K562 (cell line): ENCODE measurements around the gene DENND4C. TPM values are rescaled to one million over a fixed set of nuclear protein-coding genes. Genes with fewer than 3 reads are reported as not detected.

Source experiments
- ATAC-seq: fragments of 200-7000 bp; cut with Tn5 transposase; 3 replicates; pipeline ENCODE4 v1.9.1; 2020; ENCODE audit warnings: moderate library complexity
- BruUV-seq: library from RNA; stranded (reverse); fragments of 400-500 nt; replicated peaks from 2 replicates; lab custom pipeline; 2021; lab: Mats Ljungman, UMichigan
- CTCF ChIA-PET: fragments of 300-600 bp; formaldehyde crosslinking; extraction: SDS; loops from one replicate; lab custom pipeline; 2021; ENCODE audit warnings: low intra/inter-chr PET ratio; lab: Yijun Ruan, JAX
- POLR2A ChIA-PET: fragments of 300-600, 350-650 bp; sonication (Branson Sonifier 250); formaldehyde crosslinking; extraction: SDS; loops from one replicate; lab custom pipeline; 2021; ENCODE audit warnings: antibody characterized with exemption, inconsistent platforms; lab: Yijun Ruan, JAX
- DNase-seq, 4 experiments: peaks; one replicate each; pipeline versions ENCODE4 v3.0.0 to v3.0.0-alpha.2; 2011 to 2018; ENCODE audit warnings: low spot score in 3 of 4, mixed read lengths in 3 of 4; ENCODE audit errors: extremely low read depth in 1 of 4
- FAIRE-seq: peaks from 2 replicates; lab custom pipeline; 2011; peaks lifted over from hg19 to GRCh38; lab: Jason Lieb, UNC
- H2AFZ ChIP-seq: 2 replicates; pipeline ENCODE4 v1.6.0; 2011; ENCODE audit warnings: low read depth, low read length, control low read depth, inconsistent platforms
- H3K27ac ChIP-seq: fragments of 200-600 bp; 3 replicates; pipeline ENCODE4 v1.8.0; 2011; ENCODE audit warnings: low read depth, mild to moderate bottlenecking, control low read depth, inconsistent platforms, low read length, moderate library complexity, mixed read lengths; ENCODE audit errors: extremely low read depth
- H3K27me3 ChIP-seq, 2 experiments: fragments of 300-600 bp in 1 of 2; 2 replicates in 1 of 2; 3 replicates in 1 of 2; pipeline versions ENCODE4 v1.6.0 to v1.8.0; 2011; ENCODE audit warnings: inconsistent platforms in 2 of 2, low read length in 2 of 2, mild to moderate bottlenecking in 1 of 2, mixed read lengths in 1 of 2, moderate library complexity in 1 of 2; ENCODE audit not compliant: control insufficient read depth in 2 of 2, insufficient read depth in 2 of 2
- H3K36me3 ChIP-seq: fragments of 300-600 bp; 3 replicates; pipeline ENCODE4 v1.8.0; 2011; ENCODE audit warnings: mild to moderate bottlenecking, low read length, inconsistent platforms; ENCODE audit not compliant: control insufficient read depth, insufficient read depth
- H3K4me1 ChIP-seq, 2 experiments: fragments of 200-600 bp in 1 of 2; replicated peaks in 1 of 2; 2 replicates in 1 of 2; 3 replicates in 1 of 2; pipeline versions ENCODE4 v1.5.1 to v1.8.0; 2011; ENCODE audit warnings: inconsistent platforms in 2 of 2, low read length in 2 of 2, mild to moderate bottlenecking in 1 of 2, mixed read lengths in 1 of 2, moderate library complexity in 1 of 2; ENCODE audit not compliant: control insufficient read depth in 2 of 2, insufficient read depth in 2 of 2
- H3K4me2 ChIP-seq: 2 replicates; pipeline ENCODE4 v1.6.1; 2011; ENCODE audit warnings: low read length, control low read depth, inconsistent platforms, mixed read lengths; ENCODE audit not compliant: insufficient read depth
- H3K4me3 ChIP-seq: fragments of 200-600 bp; sonication (generic), shearing (Covaris generic); 2 replicates; pipeline ENCODE4 v1.5.1; 2016; ENCODE audit warnings: control low read depth, inconsistent platforms
- H3K79me2 ChIP-seq: fragments of 200-600 bp; 3 replicates; pipeline ENCODE4 v1.8.0; 2011; ENCODE audit warnings: low read length, inconsistent platforms; ENCODE audit not compliant: control insufficient read depth, insufficient read depth
- H3K9ac ChIP-seq, 2 experiments: 2 replicates each; pipeline versions ENCODE4 v1.6.0 to v1.6.1; 2011; ENCODE audit warnings: low read depth in 2 of 2, low read length in 2 of 2, control low read depth in 1 of 2, inconsistent platforms in 1 of 2, mild to moderate bottlenecking in 1 of 2, mixed read lengths in 1 of 2; ENCODE audit not compliant: insufficient read depth in 1 of 2
- H3K9me1 ChIP-seq: one replicate; pipeline ENCODE4 v1.6.0; 2011; ENCODE audit warnings: inconsistent platforms, mild to moderate bottlenecking, low read length, moderate library complexity; ENCODE audit not compliant: control insufficient read depth, insufficient read depth
- H3K9me3 ChIP-seq: replicated peaks from 2 replicates; pipeline ENCODE4 v1.5.1; 2011; ENCODE audit warnings: low read depth, low read length, inconsistent platforms; ENCODE audit not compliant: control insufficient read depth, insufficient read depth
- H4K20me1 ChIP-seq: replicated peaks from 2 replicates; pipeline ENCODE4 v1.6.1; 2011; ENCODE audit warnings: low read length, inconsistent platforms, mixed read lengths; ENCODE audit not compliant: control insufficient read depth, insufficient read depth
- BDP1 ChIP-seq: IDR thresholded peaks from 3 replicates; pipeline ENCODE4 v1.6.1; 2011; ENCODE audit not compliant: insufficient read length, insufficient read depth
- CXXC5 ChIP-seq: fragments of 250-450 bp; sonication (Bioruptor Pico); IDR thresholded peaks from 2 replicates; pipeline ENCODE4 v1.8.0; 2022; ENCODE audit warnings: inconsistent platforms, mild to moderate bottlenecking, moderate library complexity
- DACH1 ChIP-seq: fragments of 450-650 bp; IDR thresholded peaks from 2 replicates; pipeline ENCODE4 v1.6.1; 2018; ENCODE audit not compliant: partially characterized antibody
- E2F6 ChIP-seq, 2 experiments: IDR thresholded peaks; 2 replicates each; pipeline ENCODE4 v1.6.1; 2011; ENCODE audit warnings: borderline replicate concordance in 1 of 2, control low read depth in 1 of 2, low read depth in 1 of 2, low read length in 1 of 2, mild to moderate bottlenecking in 1 of 2, mixed read lengths in 1 of 2, moderate library complexity in 1 of 2; ENCODE audit not compliant: insufficient read depth in 1 of 2, insufficient read length in 1 of 2, poor library complexity in 1 of 2, severe bottlenecking in 1 of 2; ENCODE audit errors: extremely low read depth in 1 of 2
- IRF1 ChIP-seq: sonication (generic); formaldehyde crosslinking; IDR thresholded peaks from 2 replicates; pipeline ENCODE4 v1.8.0; 2022; ENCODE audit warnings: missing genetic modification reagents, mild to moderate bottlenecking, borderline replicate concordance
- MTF1 ChIP-seq: fragments of 250-450 bp; sonication (Bioruptor Pico); IDR thresholded peaks from 2 replicates; pipeline ENCODE4 v1.9.0; 2021; ENCODE audit warnings: moderate library complexity, mild to moderate bottlenecking, inconsistent platforms, borderline replicate concordance
- PTBP1 ChIP-seq: fragments of 200-400 bp; formaldehyde crosslinking; IDR thresholded peaks from 2 replicates; pipeline ENCODE4 v1.6.1; 2017; ENCODE audit warnings: low read depth, low read length
- SFPQ ChIP-seq: fragments of 200-400 bp; formaldehyde crosslinking; IDR thresholded peaks from 2 replicates; pipeline ENCODE4 v1.6.1; 2017; ENCODE audit warnings: mild to moderate bottlenecking, low read depth, low read length, moderate library complexity
- SMARCB1 ChIP-seq: IDR thresholded peaks from 2 replicates; pipeline ENCODE4 v1.6.1; 2011; ENCODE audit warnings: improper control_type of control experiment, low read depth; ENCODE audit not compliant: insufficient read length
- SPI1 ChIP-seq: IDR thresholded peaks from 2 replicates; pipeline ENCODE4 v1.6.1; 2011; ENCODE audit warnings: low read depth, low read length, control low read depth, borderline replicate concordance
- TAL1 ChIP-seq: fragments of 450-650 bp; IDR thresholded peaks from 2 replicates; pipeline ENCODE4 v1.6.1; 2016; ENCODE audit warnings: mild to moderate bottlenecking
- TOE1 ChIP-seq, 2 experiments: fragments of 450-650 bp in 1 of 2; sonication (generic) in 1 of 2; formaldehyde crosslinking in 1 of 2; IDR thresholded peaks; 2 replicates each; pipeline versions ENCODE4 v1.7.1 to v1.8.0; 2016 to 2022; ENCODE audit warnings: borderline replicate concordance in 2 of 2, mild to moderate bottlenecking in 2 of 2, antibody characterized with exemption in 1 of 2, inconsistent platforms in 1 of 2, low read depth in 1 of 2, missing genetic modification reagents in 1 of 2, moderate library complexity in 1 of 2
- ZC3H4 ChIP-seq: sonication (generic); formaldehyde crosslinking; IDR thresholded peaks from 2 replicates; pipeline ENCODE4 v1.9.0; 2021; ENCODE audit warnings: missing genetic modification reagents, borderline replicate concordance
- ZNF140 ChIP-seq: fragments of 250-450 bp; sonication (Bioruptor Pico); IDR thresholded peaks from 2 replicates; pipeline ENCODE4 v1.8.0; 2021; ENCODE audit warnings: moderate library complexity, mild to moderate bottlenecking, inconsistent platforms
- ZNF24 ChIP-seq: fragments of 450-650 bp; IDR thresholded peaks from 2 replicates; pipeline ENCODE4 v1.6.1; 2016
- ZNF445 ChIP-seq: fragments of 250-450 bp; sonication (Bioruptor Pico); IDR thresholded peaks from 2 replicates; pipeline ENCODE4 v1.4.0; 2020; ENCODE audit warnings: low read depth, mild to moderate bottlenecking, moderate library complexity
- WGBS: fragments of 100-300 bp; shearing (Covaris generic); methylation state at CpG from one replicate; pipeline ENCODE4 v1.1.6; 2016; ENCODE audit warnings: low coverage, mixed read lengths; ENCODE audit not compliant: insufficient coverage; ENCODE audit errors: missing lambda C conversion rate; 5-methylcytosine and 5-hydroxymethylcytosine counted together
- in situ Hi-C: fragments of 300-500 bp; cut with MboI; formaldehyde crosslinking; loops from 4 replicates; pipeline ENCODE4 v1.15.0; 2018; ENCODE audit warnings: inconsistent platforms, mixed read lengths
- intact Hi-C: fragments of 100-400 bp; cut with micrococcal nuclease; formaldehyde crosslinking; loops from 2 replicates; pipeline ENCODE4 v1.14.2; 2022
- polyA plus RNA-seq, 8 experiments: library from polyadenylated mRNA; depleted of rRNA in 4 of 8; stranded (reverse) in 5 of 8; unstranded in 3 of 8; fragments of >200 nt; fragmentation: Nextera tagmentation in 2 of 8; fragmentation: Illumina TruSeq in 1 of 8; extraction: Ambion mirVana in 2 of 8; extraction: Trizol in 1 of 8; gene quantifications; 2 replicates each; pipeline versions ENCODE4 v1.2.1 to v1.2.3, GENCODE V29; 2011 to 2014; ENCODE audit warnings: inconsistent platforms in 1 of 8, missing spikeins in 1 of 8
- total RNA-seq, 7 experiments: library from RNA; depleted of rRNA in 6 of 7; stranded (reverse); fragments of >200 nt in 6 of 7; fragmentation: Illumina TruSeq in 2 of 7; extraction: Trizol in 2 of 7; gene quantifications; 2 replicates each; pipeline versions ENCODE4 v1.2.1 to v1.2.3, GENCODE V29; 2011 to 2021; ENCODE audit warnings: low replicate concordance in 1 of 7

Gene DENND4C
- total and polyA plus RNA-seq, 9 of the 15 experiments (the other 6 are each of a cell fraction or from before 2014, with no cell fraction given) = 4.8 to 31.8 (median 13.9) TPM

GRCh38 chr9:19409401-19410194 lies 179.1 kb downstream of the DENND4C start (continued):
- TF ChIP-seq SPI1 = peak; percentile 58; the same call in 1 of the 2 replicates
- TF ChIP-seq TOE1 (IDR thresholded peaks at IDR 0.05; ENCODE audit: borderline replicate concordance) = 0 out of 2 replicates have a peak, but pooled peaks have one; percentile 26
- no peak for TF ChIP-seq TOE1 (CRISPR knock-in tag; IDR thresholded peaks at IDR 0.05; ENCODE audit: borderline replicate concordance, low read depth)

GRCh38 chr9:19410195-19410503 lies 179.7 kb downstream of the DENND4C start:
- no peaks in the 10 kb centered on the region for H3K27me3 ChIP-seq
- in situ Hi-C loops = no loop called here
- no TSS peak for BruUV-seq
- ChIA-PET POLR2A (no interaction called here), CTCF (no interaction called here)
- intact Hi-C loops = no loop called here
- H3K4me2 ChIP-seq = peak overlapping the region; percentile 83
- WGBS = 88% methylated on average over 2 of the region's 2 CpGs
- FAIRE-seq = no peak
- DNase-seq = no peak
- H3K9me3 ChIP-seq = no peaks in the 10 kb centered on the region
- no peak overlapping the region for H3K27ac ChIP-seq
- no peak for ATAC-seq
- H3K36me3 ChIP-seq = no peaks in the 10 kb centered on the region; the same call in 2 of the 3 replicates
- H4K20me1 ChIP-seq = no peaks in the 10 kb centered on the region
- peak overlapping the region; percentile 54 to 67; a peak in 2 of 4 replicates for H3K9ac ChIP-seq
- peaks cover 21 to 26% of the 10 kb centered on the region in 2 experiments for H3K4me1 ChIP-seq
- peaks cover 27% of the 10 kb centered on the region; the same call in 2 of the 3 replicates for H3K79me2 ChIP-seq
- 0 out of 2 replicates have a peak overlapping the region, but pooled peaks have one; percentile 7 for H2AFZ ChIP-seq
- no peaks in the 10 kb centered on the region for H3K9me1 ChIP-seq
- peak overlapping the region; percentile 49; the same call in 1 of the 2 replicates for H3K4me3 ChIP-seq
- TF ChIP-seq SFPQ = no peak
- TF ChIP-seq E2F6 (IDR thresholded peaks at IDR 0.05; ENCODE audit: borderline replicate concordance in 1 of 2, extremely low read depth in 1 of 2, insufficient read depth in 1 of 2, insufficient read length in 1 of 2, low read depth in 1 of 2, low read length in 1 of 2, poor library complexity in 1 of 2, severe bottlenecking in 1 of 2) = no peak
- no peak for TF ChIP-seq BDP1
- no peak for TF ChIP-seq TAL1
- TF ChIP-seq PTBP1 = no peak
- no peak for TF ChIP-seq ZNF140 (CRISPR knock-in tag)
- TF ChIP-seq IRF1 (CRISPR knock-in tag) = no peak
- TF ChIP-seq ZC3H4 = no peak
- no peak for TF ChIP-seq ZNF445 (CRISPR knock-in tag)
- TF ChIP-seq DACH1 = no peak
- TF ChIP-seq SMARCB1 = no peak
- no peak for TF ChIP-seq ZNF24
- no peak for TF ChIP-seq CXXC5 (CRISPR knock-in tag)
- TF ChIP-seq MTF1 (CRISPR knock-in tag) = no peak
